ENCODE data around the gene CMPK2.
A peak's percentile ranks its signal among the peaks of the same experiment; 100 is the strongest.

CMPK2 gene

DNA sequence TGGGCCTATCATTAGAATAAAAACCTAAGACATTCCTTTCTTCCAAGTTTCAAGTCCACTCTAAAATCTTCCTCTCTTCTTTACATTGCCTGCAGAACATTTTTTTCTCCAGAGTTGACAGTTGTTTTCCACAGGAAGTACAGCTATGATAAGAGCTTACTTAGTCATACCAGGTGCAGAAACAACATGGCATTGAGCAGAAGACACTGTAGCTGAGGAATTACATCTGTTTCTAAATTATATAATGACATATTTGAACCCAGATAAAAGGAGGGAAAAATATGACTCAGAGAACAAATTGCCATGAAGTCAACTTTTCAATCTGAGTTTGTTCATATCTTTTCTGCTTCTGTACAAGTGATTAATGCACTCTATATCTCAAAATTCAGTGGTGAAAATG, 30.2 kb downstream of the CMPK2 start:
- no peak overlapping the region for H3K4me3 ChIP-seq (replicated peaks in 1 of 2; ENCODE audit: low read depth in 2 of 2, low read length in 2 of 2)
- TF ChIP-seq, protein P1, sequence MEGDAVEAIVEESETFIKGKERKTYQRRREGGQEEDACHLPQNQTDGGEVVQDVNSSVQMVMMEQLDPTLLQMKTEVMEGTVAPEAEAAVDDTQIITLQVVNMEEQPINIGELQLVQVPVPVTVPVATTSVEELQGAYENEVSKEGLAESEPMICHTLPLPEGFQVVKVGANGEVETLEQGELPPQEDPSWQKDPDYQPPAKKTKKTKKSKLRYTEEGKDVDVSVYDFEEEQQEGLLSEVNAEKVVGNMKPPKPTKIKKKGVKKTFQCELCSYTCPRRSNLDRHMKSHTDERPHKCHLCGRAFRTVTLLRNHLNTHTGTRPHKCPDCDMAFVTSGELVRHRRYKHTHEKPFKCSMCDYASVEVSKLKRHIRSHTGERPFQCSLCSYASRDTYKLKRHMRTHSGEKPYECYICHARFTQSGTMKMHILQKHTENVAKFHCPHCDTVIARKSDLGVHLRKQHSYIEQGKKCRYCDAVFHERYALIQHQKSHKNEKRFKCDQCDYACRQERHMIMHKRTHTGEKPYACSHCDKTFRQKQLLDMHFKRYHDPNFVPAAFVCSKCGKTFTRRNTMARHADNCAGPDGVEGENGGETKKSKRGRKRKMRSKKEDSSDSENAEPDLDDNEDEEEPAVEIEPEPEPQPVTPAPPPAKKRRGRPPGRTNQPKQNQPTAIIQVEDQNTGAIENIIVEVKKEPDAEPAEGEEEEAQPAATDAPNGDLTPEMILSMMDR (IDR thresholded peaks at IDR 0.05; ENCODE audit: low read depth, low read length): no peak
- peak; percentile 1 to 27 for DNase-seq (ENCODE audit: low read depth in 2 of 2)

DNA sequence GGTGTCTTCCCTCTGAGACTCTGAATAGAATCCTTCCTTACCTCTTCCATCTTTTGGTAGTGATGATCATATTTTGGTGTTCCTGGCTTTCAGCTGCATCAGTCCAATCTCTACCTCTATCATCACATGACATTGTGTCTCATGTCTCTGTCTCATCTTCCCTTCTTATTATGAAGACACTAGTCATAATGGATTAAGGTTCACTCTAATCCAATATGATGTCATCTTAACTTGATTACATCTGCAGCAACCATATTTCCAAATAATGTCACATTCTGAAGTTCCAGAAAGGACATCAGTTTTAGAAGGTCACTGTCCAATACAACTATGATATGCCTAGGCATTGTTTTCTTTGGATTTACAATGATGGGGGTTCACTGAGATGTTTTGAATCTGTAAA, 31.5 kb downstream of the CMPK2 start:
- H3K4me3 ChIP-seq (replicated peaks in 1 of 2; ENCODE audit: low read depth in 2 of 2, low read length in 2 of 2): no peak overlapping the region
- DNase-seq (ENCODE audit: low read depth in 2 of 2): no peak
- TF ChIP-seq, protein P1 (IDR thresholded peaks at IDR 0.05; ENCODE audit: low read depth, low read length): no peak

DNA sequence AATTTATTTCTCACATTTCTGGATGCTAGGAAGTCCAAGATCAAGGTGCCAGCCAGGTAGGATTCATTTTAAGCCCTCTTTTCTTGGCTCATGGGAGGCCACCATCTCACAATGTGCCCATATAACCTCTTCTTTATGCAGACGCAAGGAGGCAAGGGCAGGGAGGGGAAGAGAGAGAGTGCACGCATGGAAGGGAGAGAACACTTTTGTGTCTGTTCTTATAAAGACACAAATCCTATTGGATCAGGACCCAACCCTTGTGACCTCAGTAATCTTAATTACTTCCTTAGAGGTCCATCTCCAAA, 32.5 kb downstream of the CMPK2 start:
- TF ChIP-seq, protein P1 (IDR thresholded peaks at IDR 0.05; ENCODE audit: low read depth, low read length): no peak
- no peak overlapping the region for H3K4me3 ChIP-seq (replicated peaks in 1 of 2; ENCODE audit: low read depth in 2 of 2, low read length in 2 of 2)
- no peak for DNase-seq (ENCODE audit: low read depth in 2 of 2)

DNA sequence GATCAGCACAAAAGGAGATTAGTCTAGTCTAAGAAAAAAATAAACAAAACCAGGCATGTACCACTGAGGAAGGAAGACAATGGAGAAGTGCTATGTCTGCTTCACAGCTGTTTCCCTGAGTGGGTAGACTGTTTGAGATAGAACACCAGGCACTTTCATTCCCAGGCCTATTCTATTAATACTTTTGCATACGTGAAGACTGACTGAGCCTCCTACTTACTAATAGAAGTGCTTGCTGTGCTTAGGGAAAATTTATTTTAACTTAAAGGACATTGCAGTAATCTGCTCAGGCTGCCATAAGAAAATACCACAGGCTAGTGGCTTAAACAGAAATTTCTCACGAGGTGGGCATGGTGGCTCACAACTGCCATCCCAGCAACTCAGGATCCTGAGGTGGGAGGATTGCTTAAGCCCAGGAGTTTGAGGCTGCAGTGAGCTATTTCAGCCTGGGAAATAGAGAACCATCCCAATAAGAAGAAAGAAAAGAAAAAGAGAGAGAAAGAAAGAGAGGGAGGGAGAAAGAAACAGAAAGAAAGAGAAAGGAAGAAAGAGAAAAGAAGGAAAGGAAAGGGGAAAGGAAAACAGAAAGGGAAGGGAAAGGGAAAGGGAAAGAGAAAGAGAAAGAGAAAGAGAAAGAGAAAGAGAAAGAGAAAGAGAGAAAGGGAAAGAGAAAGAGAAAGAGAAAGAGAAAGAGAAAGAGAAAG, 33.0 kb downstream of the CMPK2 start:
- H3K4me3 ChIP-seq (replicated peaks in 1 of 2; ENCODE audit: low read depth in 2 of 2, low read length in 2 of 2): no peak overlapping the region
- TF ChIP-seq, protein P1 (IDR thresholded peaks at IDR 0.05; ENCODE audit: low read depth, low read length): no peak
- DNase-seq (ENCODE audit: low read depth in 2 of 2): no peak

DNA sequence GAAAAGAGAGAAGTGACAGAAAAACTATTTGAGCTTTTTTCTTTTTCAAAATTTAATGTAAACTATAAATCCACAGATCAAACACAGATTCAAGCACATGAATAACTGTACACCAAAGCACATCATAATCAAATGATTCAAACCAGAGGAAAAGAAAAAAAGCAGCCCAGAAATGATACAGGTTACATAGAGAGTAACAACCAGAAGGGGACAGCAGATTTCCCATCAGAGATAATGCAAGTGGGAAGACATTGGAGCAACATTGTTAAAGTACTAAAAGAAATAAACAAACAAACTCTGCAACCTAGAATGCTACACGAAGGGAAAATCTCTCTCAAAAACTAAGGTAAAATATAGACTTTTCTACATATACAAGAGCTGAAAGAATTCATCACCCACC, 34.5 kb downstream of the CMPK2 start:
- no peak overlapping the region for H3K4me3 ChIP-seq (replicated peaks in 1 of 2; ENCODE audit: low read depth in 2 of 2, low read length in 2 of 2)
- DNase-seq (ENCODE audit: low read depth in 2 of 2): no peak
- TF ChIP-seq, protein P1 (IDR thresholded peaks at IDR 0.05; ENCODE audit: low read depth, low read length): no peak

DNA sequence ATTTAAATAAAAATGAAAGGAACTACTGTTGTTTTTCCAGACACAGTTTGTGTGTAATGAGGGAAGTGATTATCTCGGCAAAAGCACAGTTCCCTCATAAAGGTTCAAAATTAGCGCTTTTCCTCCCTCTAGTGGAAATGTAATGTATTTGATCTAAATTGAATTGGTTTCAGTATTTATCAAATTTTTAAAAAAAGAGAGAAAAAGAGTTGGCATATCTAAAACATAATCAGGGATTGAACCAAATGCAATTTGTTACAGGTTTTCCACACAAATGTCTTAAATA, 37.5 kb downstream of the CMPK2 start:
- DNase-seq (ENCODE audit: low read depth in 2 of 2): peak; percentile 47 to 53
- H3K4me3 ChIP-seq (replicated peaks in 1 of 2; ENCODE audit: low read depth in 2 of 2, low read length in 2 of 2): no peak overlapping the region
- TF ChIP-seq, protein P1 (IDR thresholded peaks at IDR 0.05; ENCODE audit: low read depth, low read length): peak; percentile 32

Measured in cardiac fibroblast (primary cell).